CD4-positive, alpha-beta T cell treated with Interleukin-12 subunit alpha and Interleukin-12 subunit beta, for 1 hour (primary cell): ENCODE measurements around the gene ZFYVE28.
A peak's percentile ranks its signal among the peaks of the same experiment; 100 is the strongest.

ENCODE experiments used
- DNase-seq: peaks from one replicate; pipeline ENCODE4 v3.0.0-alpha.2; 2020

ZFYVE28 gene

GRCh38 chr4:2330091-2331042, 88.1 kb downstream of the ZFYVE28 start:
- no peak for DNase-seq

- no peak for DNase-seq
These were observed 90.9 kb downstream of the ZFYVE28 start for GRCh38 chr4:2327579-2327978.

GRCh38 chr4:2324891-2325290, 93.6 kb downstream of the ZFYVE28 start:
- no peak for DNase-seq

- no peak for DNase-seq
These were observed 95.6 kb downstream of the ZFYVE28 start for GRCh38 chr4:2322841-2323240.

- no peak for DNase-seq
These were observed 96.2 kb downstream of the ZFYVE28 start for GRCh38 chr4:2322227-2322626.

- no peak for DNase-seq
These were observed 96.9 kb downstream of the ZFYVE28 start for GRCh38 chr4:2321279-2322196.

- no peak for DNase-seq
These were observed 97.7 kb downstream of the ZFYVE28 start for GRCh38 chr4:2320746-2321145.

GRCh38 chr4:2320152-2320551, 98.3 kb downstream of the ZFYVE28 start:
- peak; percentile 16 for DNase-seq

GRCh38 chr4:2318885-2319284, 99.6 kb downstream of the ZFYVE28 start:
- DNase-seq: no peak

- no peak for DNase-seq
These were observed 100.0 kb downstream of the ZFYVE28 start for GRCh38 chr4:2318476-2318875.

- DNase-seq: no peak
These were observed 105.1 kb downstream of the ZFYVE28 start for GRCh38 chr4:2313366-2313765.

GRCh38 chr4:2306773-2307410, 111.6 kb downstream of the ZFYVE28 start:
- DNase-seq: no peak

GRCh38 chr4:2305766-2306501, 112.5 kb downstream of the ZFYVE28 start:
- DNase-seq: no peak

GRCh38 chr4:2304877-2305561, 113.4 kb downstream of the ZFYVE28 start:
- DNase-seq: no peak

- DNase-seq: no peak
These were observed 114.0 kb downstream of the ZFYVE28 start for GRCh38 chr4:2304321-2304876.

GRCh38 chr4:2303686-2304320, 114.6 kb downstream of the ZFYVE28 start:
- no peak for DNase-seq

- no peak for DNase-seq
These were observed 115.2 kb downstream of the ZFYVE28 start for GRCh38 chr4:2303121-2303685.

- DNase-seq: no peak
These were observed 115.9 kb downstream of the ZFYVE28 start for GRCh38 chr4:2302387-2303119.

- no peak for DNase-seq
These were observed 116.6 kb downstream of the ZFYVE28 start for GRCh38 chr4:2301806-2302205.

GRCh38 chr4:2301225-2301642, 117.2 kb downstream of the ZFYVE28 start:
- DNase-seq: no peak
